Jurkat, Clone E6-1 (cell line): ENCODE data around the gene ANKIB1.

Source experiments
- DNase-seq: peaks from one replicate; pipeline ENCODE4 v3.0.0-alpha.2; 2011; ENCODE audit warnings: low read depth, low spot score
- H3K4me3 ChIP-seq: 2 replicates; pipeline ENCODE4 v1.5.1; 2011; ENCODE audit warnings: mild to moderate bottlenecking, low read length, control low read depth, moderate library complexity

ANKIB1 gene

GRCh38 chr7:92260248-92260781 lies 14.5 kb downstream of the ANKIB1 start:
- no peak for DNase-seq
- H3K4me3 ChIP-seq: no peak overlapping the region

- no peak for DNase-seq
- H3K4me3 ChIP-seq: no peak overlapping the region
Observed at GRCh38 chr7:92266415-92267241, 20.9 kb downstream of the ANKIB1 start.

GRCh38 chr7:92268921-92269320 lies 23.1 kb downstream of the ANKIB1 start:
- H3K4me3 ChIP-seq: no peak overlapping the region
- DNase-seq: no peak

- no peak overlapping the region for H3K4me3 ChIP-seq
- no peak for DNase-seq
Observed at GRCh38 chr7:92275327-92275726, 29.6 kb downstream of the ANKIB1 start.

GRCh38 chr7:92276460-92276864 lies 30.7 kb downstream of the ANKIB1 start:
- H3K4me3 ChIP-seq: no peak overlapping the region
- DNase-seq: no peak

GRCh38 chr7:92279396-92280031 lies 33.7 kb downstream of the ANKIB1 start:
- H3K4me3 ChIP-seq: no peak overlapping the region
- DNase-seq: no peak

GRCh38 chr7:92281031-92281430 lies 35.3 kb downstream of the ANKIB1 start:
- DNase-seq: no peak
- H3K4me3 ChIP-seq: no peak overlapping the region

- no peak overlapping the region for H3K4me3 ChIP-seq
- no peak for DNase-seq
Observed at GRCh38 chr7:92282221-92282814, 36.5 kb downstream of the ANKIB1 start.

GRCh38 chr7:92282930-92283329 lies 37.2 kb downstream of the ANKIB1 start:
- no peak overlapping the region for H3K4me3 ChIP-seq
- DNase-seq: no peak

- DNase-seq: no peak
- H3K4me3 ChIP-seq: no peak overlapping the region
Observed at GRCh38 chr7:92289321-92289720, 43.5 kb downstream of the ANKIB1 start.

- no peak for DNase-seq
Observed at GRCh38 chr7:92292981-92293380, 47.2 kb downstream of the ANKIB1 start.

GRCh38 chr7:92293896-92294590 lies 48.3 kb downstream of the ANKIB1 start:
- H3K4me3 ChIP-seq: no peak overlapping the region
- DNase-seq: no peak

More at GRCh38 chr7:92292981-92293380, 47.2 kb downstream of the ANKIB1 start:
- H3K4me3 ChIP-seq: no peak overlapping the region

- no peak for DNase-seq
Observed at GRCh38 chr7:92295391-92295790, 49.6 kb downstream of the ANKIB1 start.

GRCh38 chr7:92296235-92296634 lies 50.5 kb downstream of the ANKIB1 start:
- no peak overlapping the region for H3K4me3 ChIP-seq
- no peak for DNase-seq

More at GRCh38 chr7:92295391-92295790, 49.6 kb downstream of the ANKIB1 start:
- H3K4me3 ChIP-seq: no peak overlapping the region

GRCh38 chr7:92296880-92297445 lies 51.2 kb downstream of the ANKIB1 start:
- no peak overlapping the region for H3K4me3 ChIP-seq
- DNase-seq: no peak

GRCh38 chr7:92297736-92298135 lies 52.0 kb downstream of the ANKIB1 start:
- DNase-seq: no peak
- no peak overlapping the region for H3K4me3 ChIP-seq

GRCh38 chr7:92303761-92304160 lies 58.0 kb downstream of the ANKIB1 start:
- no peak for DNase-seq

GRCh38 chr7:92304406-92304893 lies 58.7 kb downstream of the ANKIB1 start:
- no peak for DNase-seq
- H3K4me3 ChIP-seq: no peak overlapping the region

More at GRCh38 chr7:92303761-92304160, 58.0 kb downstream of the ANKIB1 start:
- no peak overlapping the region for H3K4me3 ChIP-seq

GRCh38 chr7:92306153-92306552 lies 60.4 kb downstream of the ANKIB1 start:
- no peak for DNase-seq
- H3K4me3 ChIP-seq: no peak overlapping the region
